Measurements from ENCODE around the gene ZMIZ2. TPM values are rescaled to one million over a fixed set of nuclear protein-coding genes. Genes with fewer than 3 reads are reported as not detected.

Gene ZMIZ2
- total RNA-seq, 1 experiment from 2014 or later, result 69.0 TPM

- no peaks in the 10 kb centered on the region for H3K36me3 ChIP-seq (ENCODE audit: control insufficient read depth, insufficient read depth, low read length)
- Mint-ChIP-seq H3K36me3 (ENCODE audit: insufficient read depth, unreplicated experiment) (peaks cover 4% of the 10 kb centered on the region), H3K4me3 (ENCODE audit: unreplicated experiment) (no peak overlapping the region), H3K9me3 (ENCODE audit: unreplicated experiment) (no peaks in the 10 kb centered on the region), H3K27ac (ENCODE audit: unreplicated experiment) (no peak overlapping the region), H3K27me3 (ENCODE audit: insufficient read depth, unreplicated experiment) (no peaks in the 10 kb centered on the region), H3K4me1 (ENCODE audit: low read depth, unreplicated experiment) (no peaks in the 10 kb centered on the region)
- no peak for TF ChIP-seq CTCF (IDR thresholded peaks at IDR 0.05; ENCODE audit: insufficient read depth in 1 of 2, low read depth in 1 of 2, low read length in 1 of 2, severe bottlenecking in 1 of 2, unreplicated experiment in 1 of 2)
- no peaks in the 10 kb centered on the region for H3K27me3 ChIP-seq (replicated peaks; ENCODE audit: control insufficient read depth, insufficient read depth, low read length)
- CTCF ChIA-PET, result no interaction called here
- H3K4me3 ChIP-seq (ENCODE audit: low read depth, low read length), result no peak overlapping the region
- H3K4me1 ChIP-seq, result no peaks in the 10 kb centered on the region
- POLR2A ChIA-PET, result no interaction called here
- intact Hi-C loops (cut with micrococcal nuclease; ENCODE audit: unreplicated experiment), result no loop called here
- no TSS peak for BruUV-seq (replicated peaks)
- H3K9me3 ChIP-seq, result no peaks in the 10 kb centered on the region
- no peak for DNase-seq
These were observed 14.8 kb upstream of the ZMIZ2 start for GRCh38 chr7:44733708-44734481.

GRCh38 chr7:44735403-44736165, 13.1 kb upstream of the ZMIZ2 start:
- no peak overlapping the region for H3K27ac Mint-ChIP-seq (ENCODE audit: unreplicated experiment)
- POLR2A ChIA-PET, result no interaction called here

More at GRCh38 chr7:44735403-44736165, 13.1 kb upstream of the ZMIZ2 start:
- no peak overlapping the region for H3K4me3 ChIP-seq (ENCODE audit: low read depth, low read length)
- H3K4me3 Mint-ChIP-seq (ENCODE audit: unreplicated experiment), result no peak overlapping the region
- H3K9me3 ChIP-seq, result no peaks in the 10 kb centered on the region
- H3K27me3 ChIP-seq (replicated peaks; ENCODE audit: control insufficient read depth, insufficient read depth, low read length), result no peaks in the 10 kb centered on the region
- no peaks in the 10 kb centered on the region for H3K4me1 Mint-ChIP-seq (ENCODE audit: low read depth, unreplicated experiment)
- no TSS peak for BruUV-seq (replicated peaks)
- no peak for DNase-seq
- CTCF ChIA-PET, result interaction anchor here (0.6 kb wide), 1 partner anchor 199 kb away, joined by 3 read pairs; no protein-coding TSS in a partner anchor
- H3K36me3 Mint-ChIP-seq (ENCODE audit: insufficient read depth, unreplicated experiment), result peaks cover 4% of the 10 kb centered on the region
- intact Hi-C loops (cut with micrococcal nuclease; ENCODE audit: unreplicated experiment), result no loop called here
- H3K36me3 ChIP-seq (ENCODE audit: control insufficient read depth, insufficient read depth, low read length), result no peaks in the 10 kb centered on the region
- H3K27me3 Mint-ChIP-seq (ENCODE audit: insufficient read depth, unreplicated experiment), result no peaks in the 10 kb centered on the region
- TF ChIP-seq CTCF (IDR thresholded peaks at IDR 0.05; ENCODE audit: insufficient read depth in 1 of 2, low read depth in 1 of 2, low read length in 1 of 2, severe bottlenecking in 1 of 2, unreplicated experiment in 1 of 2), result no peak
- H3K9me3 Mint-ChIP-seq (ENCODE audit: unreplicated experiment), result no peaks in the 10 kb centered on the region
- H3K4me1 ChIP-seq, result no peaks in the 10 kb centered on the region
